ENCODE measurements around the gene RWDD1. TPM values are rescaled to one million over a fixed set of nuclear protein-coding genes. Genes with fewer than 3 reads are reported as not detected.

RWDD1 gene
- total RNA-seq (2016; rRNA removed; fragmentation: Illumina TruSeq; extraction: Trizol) (67.1 and 90.5 TPM in 2 replicates), polyA plus RNA-seq (2011; rRNA removed) (20.9 and 27.4 TPM in 2 replicates), polyA minus RNA-seq (2011; rRNA and poly(A)+ RNA removed; ENCODE audit: low replicate concordance) (8.1 and 8.3 TPM in 2 replicates), Bru-seq, nascent RNA (percentile 82 among the genes with signal in this experiment), BruChase-seq, experiment 1, labeled RNA remaining after a 6-hour chase (percentile 75 among the genes with signal in this experiment), BruChase-seq, experiment 2, labeled RNA remaining after a 2-hour chase (percentile 69 among the genes with signal in this experiment)
- 105 and 125 TPM in 2 replicates for total RNA-seq (2016; cell fraction: cytosol; rRNA removed; fragmentation: Illumina TruSeq; extraction: Trizol; ENCODE audit: low read depth)
- total RNA-seq (2016; cell fraction: insoluble cytoplasmic fraction; rRNA removed; fragmentation: Illumina TruSeq; extraction: Trizol), result 63.5 and 89.9 TPM in 2 replicates
- total RNA-seq (2016; cell fraction: membrane; rRNA removed; fragmentation: Illumina TruSeq; extraction: Trizol), result 130 and 134 TPM in 2 replicates
- total RNA-seq (2016; cell fraction: nucleus; rRNA removed; fragmentation: Illumina TruSeq; extraction: Trizol), result 31.8 and 32.2 TPM in 2 replicates
- polyA plus RNA-seq (2011; cell fraction: cytosol; rRNA removed), result 15.5 and 18.4 TPM in 2 replicates
- polyA plus RNA-seq (2011; cell fraction: nucleus; rRNA removed), result 4.1 and 4.9 TPM in 2 replicates
- polyA plus RNA-seq (2012), result 36.7 and 37.0 TPM in 2 replicates
- 175 and 218 TPM in 2 replicates for polyA plus RNA-seq (2016; cell fraction: cytosol; fragmentation: Illumina TruSeq; extraction: Trizol; ENCODE audit: low read depth)
- polyA plus RNA-seq (2016; cell fraction: insoluble cytoplasmic fraction; fragmentation: Illumina TruSeq; extraction: Trizol; ENCODE audit: low read depth), result 130 and 131 TPM in 2 replicates
- 166 and 180 TPM in 2 replicates for polyA plus RNA-seq (2016; cell fraction: membrane; fragmentation: Illumina TruSeq; extraction: Trizol; ENCODE audit: low read depth)
- polyA plus RNA-seq (2016; cell fraction: nucleus; fragmentation: Illumina TruSeq; extraction: Trizol; ENCODE audit: insufficient read depth, low read depth), result 53.5 and 59.6 TPM in 2 replicates
- polyA minus RNA-seq (2011; cell fraction: cytosol; rRNA and poly(A)+ RNA removed), result 8.3 and 9.7 TPM in 2 replicates
- 8.8 and 13.2 TPM in 2 replicates for polyA minus RNA-seq (2011; cell fraction: nucleus; rRNA and poly(A)+ RNA removed)
- long read RNA-seq, experiment 1, full-length matches to known transcripts, result 71 of 136 reads
- long read RNA-seq, experiment 1, partial matches to known transcripts, result 60 of 136 reads
- long read RNA-seq, experiment 1, other reads (novel, unspliced or antisense), result 5 of 136 reads
- long read RNA-seq, experiment 2, full-length matches to known transcripts, result 104 of 128 reads
- long read RNA-seq, experiment 2, partial matches to known transcripts, result 19 of 128 reads
- long read RNA-seq, experiment 2, other reads (novel, unspliced or antisense), result 5 of 128 reads

GRCh38 chr6:116570856-116571682 lies at the start of gene RWDD1:
TSS of gene RWDD1 (plus strand) at chr6:116571504. CDS start at chr6:116571583, 79 bp downstream.
- in situ Hi-C loops (cut with HindIII; ENCODE audit: extremely low pct_ligation_motif_present, low pct_unique_long_range_greater_than_20kb) (loop anchor here (5.0 kb wide), 1 partner anchor 81 kb away; no protein-coding TSS in a partner anchor), intact Hi-C loops (cut with micrococcal nuclease; ENCODE audit: unreplicated experiment) (loop anchor here (2.0 to 5.0 kb wide), 4 partner anchors 60 to 294 kb away; partner anchors contain the start of genes KPNA5 and TSPYL1)
- DNase-seq (ENCODE audit: low spot score) (peak; percentile 99), FAIRE-seq (peak; percentile 62), ATAC-seq (peak; percentile 94)
- H3K27me3 ChIP-seq (ENCODE audit: control insufficient read depth in 1 of 2, insufficient read depth in 2 of 2, low read length in 2 of 2), result no peaks in the 10 kb centered on the region; a peak in 1 of 5 replicates
- H3K4me2 ChIP-seq (ENCODE audit: low read depth, low read length), result peak within 1 kb of the TSS; percentile 78
- no TSS peak for BruUV-seq (replicated peaks)
- peak within 1 kb of the TSS; percentile 91 for H3K9ac ChIP-seq (ENCODE audit: insufficient read depth, low read depth, low read length)
- peak within 1 kb of the TSS; percentile 85 for H2AFZ ChIP-seq (ENCODE audit: low read length)
- H3K27ac ChIP-seq (ENCODE audit: extremely low read length, insufficient read depth, low read length), result peak within 1 kb of the TSS; percentile 90
- no peaks in the 10 kb centered on the region for H4K20me1 ChIP-seq (ENCODE audit: insufficient read depth, low read length)
- peaks cover 40% of the 10 kb centered on the region for H3K79me2 ChIP-seq (ENCODE audit: insufficient read depth, low read length)
- under 1% methylated on average over 21 of the region's 62 CpGs for WGBS (ENCODE audit: low lambda C conversion rate)
- peaks cover 35% of the 10 kb centered on the region for H3K4me1 ChIP-seq (ENCODE audit: insufficient read depth, low read length)
- ChIA-PET CTCF (ENCODE audit: low intra/inter-chr PET ratio, low total read pairs) (interaction anchor here (0.7 kb wide), 1 partner anchor 55 kb away, joined by 3 read pairs; no protein-coding TSS in a partner anchor), POLR2A (interaction anchor here (0.7 to 3.3 kb wide), 15 partner anchors 8 to 317 kb away, joined by 3 to 15 read pairs (median 4); partner anchors contain the start of genes CALHM4, TSPYL1, TSPYL4 and ZUP1)
- peak within 1 kb of the TSS; percentile 89 to 96 (median 92) for H3K4me3 ChIP-seq (replicated peaks in 1 of 3; ENCODE audit: insufficient read depth in 1 of 3, low read depth in 2 of 3, low read length in 3 of 3)
- H3K36me3 ChIP-seq (replicated peaks in 1 of 2; ENCODE audit: control insufficient read depth in 1 of 2, insufficient read depth in 2 of 2, low read length in 2 of 2), result no peaks in the 10 kb centered on the region; a peak in 1 of 5 replicates
- H3K9me3 ChIP-seq (ENCODE audit: low read length), result no peaks in the 10 kb centered on the region
- TF ChIP-seq ZNF687 (CRISPR knock-in tag; IDR thresholded peaks at IDR 0.05), result peak; percentile 98
- peak; percentile 70 for TF ChIP-seq BRCA1 (CRISPR knock-in tag; IDR thresholded peaks at IDR 0.05)
- peak; percentile 80; the same call in 1 of the 2 replicates for TF ChIP-seq GATA4 (IDR thresholded peaks at IDR 0.05; ENCODE audit: borderline replicate concordance, low read depth)
- TF ChIP-seq FOXC1 (CRISPR knock-in tag; IDR thresholded peaks at IDR 0.05; ENCODE audit: borderline replicate concordance), result peak; percentile 97
- TF ChIP-seq CTCF (CRISPR knock-in tag; IDR thresholded peaks at IDR 0.05), result no peak; the same call in 1 of the 2 replicates
- TF ChIP-seq FOXM1 (CRISPR knock-in tag; IDR thresholded peaks at IDR 0.05), result no peak
- TF ChIP-seq TARDBP (CRISPR knock-in tag; IDR thresholded peaks at IDR 0.05), result peak; percentile 100

All from HepG2 (cell line).